Measurements from ENCODE around the gene CXorf49. TPM values are rescaled to one million over a fixed set of nuclear protein-coding genes. Genes with fewer than 3 reads are reported as not detected.

CXorf49 gene
- total and polyA plus RNA-seq, 2 donors = not detected

DNA sequence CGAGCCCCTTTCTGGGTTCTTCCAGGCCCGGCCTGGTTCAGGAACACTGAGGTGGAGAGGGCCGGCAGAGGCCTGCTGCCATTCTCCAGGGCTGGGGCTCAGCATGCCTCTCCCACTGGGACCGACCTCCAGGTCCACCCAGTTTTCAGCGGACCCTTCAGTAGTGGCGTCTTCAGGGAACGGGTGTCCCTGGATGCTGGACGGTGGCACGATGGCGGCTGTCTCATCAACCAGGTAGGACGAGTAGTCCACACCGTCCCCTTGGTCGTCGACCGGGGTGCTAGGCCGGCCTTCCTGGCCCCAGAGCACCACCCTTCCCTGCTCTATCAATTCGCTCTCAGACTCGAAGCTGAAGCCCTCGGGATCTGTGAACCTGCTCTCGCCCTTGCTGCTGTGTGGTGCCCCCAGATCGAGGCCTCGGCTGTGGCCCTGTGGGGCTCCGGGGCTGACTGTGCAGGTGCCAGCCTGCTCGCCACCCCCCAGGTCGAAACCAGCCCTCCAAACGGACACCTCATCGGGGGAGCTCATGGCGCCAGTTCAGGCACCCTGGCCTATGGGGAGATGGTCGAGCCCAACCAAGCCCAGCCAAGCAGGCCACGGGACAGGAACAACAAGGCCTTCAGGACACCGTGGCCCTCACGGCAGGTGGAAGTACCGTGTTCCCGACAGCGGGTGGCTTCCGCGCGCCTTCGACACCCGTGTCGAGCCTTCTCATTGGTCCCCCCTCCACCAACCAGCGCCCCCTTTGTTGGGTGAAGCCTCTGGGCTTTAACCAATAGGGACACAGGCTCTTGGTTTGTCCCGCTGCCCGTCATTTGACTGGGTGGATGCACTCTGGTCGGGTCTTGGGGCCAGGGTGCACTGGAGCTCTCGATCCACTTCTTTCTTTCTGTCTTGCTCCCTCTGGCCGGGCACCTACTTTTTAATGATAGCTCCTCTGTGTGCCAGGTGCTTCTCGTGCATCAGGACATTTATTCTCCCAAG is 51.6 kb downstream of the CXorf49 start:
- DNase-seq (ENCODE audit: extremely low spot score) = no peak
- WGBS = 96% methylated on average over 48 of the region's 48 CpGs
- no peak overlapping the region for H3K4me3 ChIP-seq (ENCODE audit: low read depth, low read length)
- H3K36me3 ChIP-seq (ENCODE audit: insufficient read depth) = no peaks in the 10 kb centered on the region
- no peaks in the 10 kb centered on the region for H3K4me1 ChIP-seq (ENCODE audit: insufficient read depth)
- H3K27ac ChIP-seq (ENCODE audit: low read depth) = no peak overlapping the region

DNA sequence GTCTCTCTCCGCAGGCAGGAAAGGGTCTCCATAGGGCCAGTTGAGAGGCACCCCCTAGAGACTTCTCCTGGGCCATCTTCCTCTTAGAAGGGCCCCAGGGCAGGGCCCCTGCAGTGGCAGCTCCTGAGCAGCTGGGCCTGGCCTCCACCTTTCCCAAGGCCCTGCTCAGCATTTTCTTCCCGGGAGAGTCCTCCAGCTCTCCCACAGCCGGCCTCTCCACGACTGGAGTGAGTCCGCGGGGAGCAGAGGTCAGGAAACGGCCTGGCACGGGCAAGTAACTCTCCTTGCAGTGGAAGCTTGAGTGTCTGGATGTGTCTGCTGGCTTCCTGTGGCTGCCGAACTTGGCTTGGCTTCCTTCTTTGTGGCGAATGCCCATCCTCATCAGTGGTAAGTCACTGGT is 52.3 kb downstream of the CXorf49 start:
- Histone ChIP-seq H3K36me3 (ENCODE audit: insufficient read depth) (no peaks in the 10 kb centered on the region), H3K4me1 (ENCODE audit: insufficient read depth) (no peaks in the 10 kb centered on the region), H3K27ac (ENCODE audit: low read depth) (no peak overlapping the region), H3K4me3 (ENCODE audit: low read depth, low read length) (no peak overlapping the region)
- 81% methylated on average over 10 of the region's 10 CpGs for WGBS
- no peak for DNase-seq (ENCODE audit: extremely low spot score)

- no peaks in the 10 kb centered on the region for H3K36me3 ChIP-seq (ENCODE audit: insufficient read depth)
- H3K4me3 ChIP-seq (ENCODE audit: low read depth, low read length) = no peak overlapping the region
- H3K4me1 ChIP-seq (ENCODE audit: insufficient read depth) = no peaks in the 10 kb centered on the region
- no peak overlapping the region for H3K27ac ChIP-seq (ENCODE audit: low read depth)
- DNase-seq (ENCODE audit: extremely low spot score) = no peak
- 84% methylated on average over 16 of the region's 16 CpGs for WGBS
Measured at GRCh38 chrX:71664889-71665491, 53.1 kb downstream of the CXorf49 start.

Small RNA genes lying within 50 kb of the gene (small RNA-seq; reads per million reads assigned to genes)
- gene BX276092.4 (not detected), gene BX276092.6 (not detected), gene BX276092.8 (not detected)

Other genes with a start within 250 kb of the CXorf49 start
- gene OGT, start 185.2 kb downstream of the CXorf49 start, total RNA-seq = 221 TPM
- 37.3 TPM for gene OGT, start 185.2 kb downstream of the CXorf49 start, polyA plus RNA-seq
- gene GCNA, start 139.8 kb downstream of the CXorf49 start, total RNA-seq = 3.0 TPM
- gene GCNA, start 139.8 kb downstream of the CXorf49 start, polyA plus RNA-seq = 0.82 TPM
- gene CXCR3, start 99.8 kb downstream of the CXorf49 start, total RNA-seq = not detected
- 0.28 TPM for gene CXCR3, start 99.8 kb downstream of the CXorf49 start, polyA plus RNA-seq
- gene CXorf49B, start 45.1 kb upstream of the CXorf49 start, total RNA-seq = not detected
- not detected for gene CXorf49B, start 45.1 kb upstream of the CXorf49 start, polyA plus RNA-seq
- gene NHSL2, start 192.6 kb upstream of the CXorf49 start, total RNA-seq = 14.4 TPM
- 9.7 TPM for gene NHSL2, start 192.6 kb upstream of the CXorf49 start, polyA plus RNA-seq